ENCODE data around the gene GIT1. TPM values are rescaled to one million over a fixed set of nuclear protein-coding genes. Genes with fewer than 3 reads are reported as not detected.

GIT1 gene
- total RNA-seq, 1 donor from 2014 or later: 81.0 TPM

DNA sequence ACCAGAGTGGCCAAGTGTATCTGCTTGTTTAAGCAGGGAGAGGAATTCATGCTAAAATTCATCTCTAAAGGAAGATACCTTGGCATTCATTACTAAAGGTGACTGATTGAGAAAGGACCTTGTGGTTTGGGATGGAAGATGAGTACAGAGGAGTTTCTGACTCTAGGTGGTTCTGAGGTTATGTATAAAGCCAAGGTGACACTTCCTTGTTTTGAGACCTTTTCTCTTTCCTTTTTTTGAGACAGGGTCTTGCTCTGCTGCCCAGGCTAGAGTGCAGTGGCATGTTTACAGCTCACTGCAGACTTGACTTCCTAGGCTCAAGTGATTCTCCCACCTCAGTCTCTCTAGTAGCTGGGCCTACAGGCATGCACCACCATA, 31.7 kb downstream of the GIT1 start:
- H3K9me3 Mint-ChIP-seq: no peaks in the 10 kb centered on the region
- no peak overlapping the region for H3K4me3 Mint-ChIP-seq
- peaks cover 21% of the 10 kb centered on the region for H3K36me3 Mint-ChIP-seq (ENCODE audit: low read depth)
- no peak for DNase-seq (ENCODE audit: low spot score)
- intact Hi-C loops (cut with micrococcal nuclease): no loop called here
- H3K27ac Mint-ChIP-seq: no peak overlapping the region
- no peaks in the 10 kb centered on the region for H3K27me3 Mint-ChIP-seq (ENCODE audit: insufficient read depth)
- H3K4me1 Mint-ChIP-seq (ENCODE audit: low read depth): peaks cover 14% of the 10 kb centered on the region

DNA sequence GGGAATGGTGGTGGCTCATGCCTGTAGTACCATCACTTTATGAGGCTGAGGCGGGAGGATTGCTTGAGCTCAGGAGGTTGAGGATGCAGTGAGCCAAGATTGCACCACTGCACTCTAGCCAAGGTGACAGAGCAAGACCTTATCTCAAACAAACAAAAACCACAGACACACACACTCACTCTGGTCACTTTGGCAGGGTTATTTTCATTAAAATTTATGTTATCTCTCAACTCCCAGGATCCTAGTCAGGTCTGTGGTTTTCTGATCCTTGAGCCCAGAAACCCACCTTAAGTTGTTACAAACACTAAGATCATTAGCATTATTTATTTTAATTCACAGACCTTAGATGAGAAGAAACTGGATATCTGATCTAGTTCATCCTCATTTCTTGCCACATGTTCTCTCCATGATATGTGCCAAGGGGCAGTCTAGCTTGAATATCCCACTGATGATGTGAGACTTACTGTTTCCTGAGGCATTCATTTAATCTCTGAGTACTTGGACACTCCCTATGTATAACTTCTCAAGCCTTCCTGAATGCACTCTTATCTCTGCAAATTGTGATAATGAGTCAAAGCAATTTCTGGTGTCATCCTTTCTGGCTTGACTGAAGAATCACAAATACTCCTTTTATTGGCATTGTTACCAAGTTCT, 32.2 kb downstream of the GIT1 start:
- Mint-ChIP-seq H3K27ac (peak overlapping the region; percentile 26), H3K36me3 (ENCODE audit: low read depth) (peaks cover 18% of the 10 kb centered on the region), H3K9me3 (no peaks in the 10 kb centered on the region), H3K4me1 (ENCODE audit: low read depth) (peaks cover 14% of the 10 kb centered on the region), H3K4me3 (no peak overlapping the region), H3K27me3 (ENCODE audit: insufficient read depth) (no peaks in the 10 kb centered on the region)
- intact Hi-C loops (cut with micrococcal nuclease): no loop called here
- DNase-seq (ENCODE audit: low spot score): no peak

DNA sequence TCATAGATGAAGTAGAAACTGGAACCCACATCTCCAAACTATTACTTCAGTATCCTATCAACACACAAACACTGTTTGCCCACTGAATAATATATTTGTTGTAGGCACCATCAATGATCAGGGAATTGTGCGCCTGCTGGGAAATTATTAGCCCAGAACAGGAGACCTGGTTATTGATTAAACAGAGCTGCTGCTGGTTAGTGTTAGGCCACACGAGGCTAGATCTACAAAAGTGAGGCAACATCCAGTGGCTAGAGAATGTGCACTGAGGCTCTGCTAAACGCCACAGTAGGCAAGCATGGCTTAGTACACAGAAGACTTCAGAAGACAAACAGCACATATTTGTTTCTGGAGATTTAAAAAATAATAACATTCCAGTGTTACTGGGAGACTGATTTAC, 33.6 kb downstream of the GIT1 start:
- intact Hi-C loops (cut with micrococcal nuclease): no loop called here
- H3K9me3 Mint-ChIP-seq: no peaks in the 10 kb centered on the region

DNA sequence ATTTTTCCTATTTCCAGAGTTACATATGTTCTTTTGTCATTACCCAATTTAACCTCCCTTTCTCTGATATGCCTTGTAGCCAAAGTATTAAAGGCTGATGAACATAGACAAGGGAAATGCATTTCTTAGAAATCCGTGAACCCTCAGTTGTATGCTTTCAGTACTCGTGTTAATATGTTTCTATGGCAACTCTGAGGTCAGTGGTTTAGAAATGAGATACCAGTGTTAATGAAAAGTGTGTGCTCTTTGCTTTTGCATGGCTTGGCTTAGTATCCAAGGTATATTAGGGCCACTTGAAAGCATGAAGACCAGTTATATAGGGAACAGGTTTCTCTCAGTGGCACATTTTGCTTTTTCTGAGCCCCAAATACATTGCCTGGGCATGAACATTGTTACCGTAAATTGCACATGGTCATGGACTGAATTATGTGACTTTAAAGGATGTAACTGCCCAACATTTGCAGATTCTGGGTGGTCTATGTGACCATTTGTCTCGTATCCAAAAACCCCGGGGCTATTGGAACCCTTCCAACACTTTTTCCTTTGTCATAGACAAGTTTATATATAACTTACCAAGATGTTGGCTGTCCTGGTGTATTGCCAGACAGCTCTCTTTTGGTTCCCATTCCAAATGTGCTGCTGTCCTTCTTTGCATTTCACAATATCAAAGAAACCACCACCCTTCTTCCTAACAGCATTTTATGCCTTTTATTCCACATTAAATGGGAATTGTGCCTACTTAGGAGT, 40.1 kb downstream of the GIT1 start:
- Mint-ChIP-seq H3K36me3 (ENCODE audit: low read depth) (peaks cover 9% of the 10 kb centered on the region), H3K4me1 (ENCODE audit: low read depth) (peaks cover 5% of the 10 kb centered on the region), H3K4me3 (no peak overlapping the region), H3K9me3 (no peaks in the 10 kb centered on the region), H3K27me3 (ENCODE audit: insufficient read depth) (no peaks in the 10 kb centered on the region), H3K27ac (no peak overlapping the region)
- intact Hi-C loops (cut with micrococcal nuclease): no loop called here
- DNase-seq (ENCODE audit: low spot score): no peak

More for the DNA sequence above, 33.6 kb downstream of the GIT1 start:
- Mint-ChIP-seq H3K27me3 (ENCODE audit: insufficient read depth) (no peaks in the 10 kb centered on the region), H3K36me3 (ENCODE audit: low read depth) (peaks cover 9% of the 10 kb centered on the region), H3K4me3 (no peak overlapping the region), H3K27ac (no peak overlapping the region), H3K4me1 (ENCODE audit: low read depth) (peaks cover 14% of the 10 kb centered on the region)
- DNase-seq (ENCODE audit: low spot score): no peak

DNA sequence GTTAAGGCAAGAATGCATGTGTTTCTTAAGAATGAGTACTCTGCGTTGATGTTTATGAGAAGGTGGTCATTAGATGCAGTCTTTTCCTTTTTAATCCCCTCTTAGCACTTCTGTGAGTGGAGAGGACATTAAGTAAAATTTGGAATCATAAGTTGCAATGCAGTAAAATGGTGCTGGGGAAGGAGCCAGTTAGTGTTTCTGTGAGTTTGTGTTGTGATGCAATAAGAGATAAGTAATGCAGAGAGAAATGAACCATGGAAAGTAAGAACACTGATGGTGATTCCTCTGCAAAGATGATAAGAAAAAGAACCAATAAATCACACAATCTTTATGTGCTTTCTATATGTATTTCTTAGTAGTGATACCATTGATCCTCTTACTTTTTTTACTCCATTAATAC, 42.6 kb downstream of the GIT1 start:
- Mint-ChIP-seq H3K27ac (no peak overlapping the region), H3K4me1 (ENCODE audit: low read depth) (peaks cover 5% of the 10 kb centered on the region)

DNA sequence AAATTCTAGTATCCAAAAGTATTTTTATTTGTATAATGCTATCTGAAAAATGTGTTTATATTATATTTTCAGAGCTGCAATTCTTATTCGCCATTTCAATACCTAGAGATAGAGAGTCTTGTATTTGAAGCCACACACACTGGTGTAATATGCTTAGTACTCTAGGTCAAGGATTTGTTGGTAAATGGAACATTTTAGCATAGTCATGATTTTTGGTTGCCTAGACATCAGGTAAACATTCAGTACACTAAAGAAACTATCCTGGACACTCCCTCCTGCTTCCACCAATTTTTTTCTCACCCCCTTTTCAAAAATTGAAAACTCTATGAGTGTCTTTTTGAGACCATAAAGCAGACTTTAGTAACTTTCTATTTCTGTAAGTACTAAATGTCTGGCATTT, 43.4 kb downstream of the GIT1 start:
- Mint-ChIP-seq H3K4me1 (ENCODE audit: low read depth) (peaks cover 5% of the 10 kb centered on the region), H3K27me3 (ENCODE audit: insufficient read depth) (no peaks in the 10 kb centered on the region), H3K27ac (no peak overlapping the region), H3K36me3 (ENCODE audit: low read depth) (peaks cover 22% of the 10 kb centered on the region), H3K4me3 (no peak overlapping the region), H3K9me3 (no peaks in the 10 kb centered on the region)
- no peak for DNase-seq (ENCODE audit: low spot score)
- intact Hi-C loops (cut with micrococcal nuclease): no loop called here

More for the DNA sequence above, 42.6 kb downstream of the GIT1 start:
- H3K27me3 Mint-ChIP-seq (ENCODE audit: insufficient read depth): no peaks in the 10 kb centered on the region
- no peak for DNase-seq (ENCODE audit: low spot score)
- intact Hi-C loops (cut with micrococcal nuclease): no loop called here
- no peaks in the 10 kb centered on the region for H3K9me3 Mint-ChIP-seq
- peaks cover 22% of the 10 kb centered on the region for H3K36me3 Mint-ChIP-seq (ENCODE audit: low read depth)
- H3K4me3 Mint-ChIP-seq: no peak overlapping the region

DNA sequence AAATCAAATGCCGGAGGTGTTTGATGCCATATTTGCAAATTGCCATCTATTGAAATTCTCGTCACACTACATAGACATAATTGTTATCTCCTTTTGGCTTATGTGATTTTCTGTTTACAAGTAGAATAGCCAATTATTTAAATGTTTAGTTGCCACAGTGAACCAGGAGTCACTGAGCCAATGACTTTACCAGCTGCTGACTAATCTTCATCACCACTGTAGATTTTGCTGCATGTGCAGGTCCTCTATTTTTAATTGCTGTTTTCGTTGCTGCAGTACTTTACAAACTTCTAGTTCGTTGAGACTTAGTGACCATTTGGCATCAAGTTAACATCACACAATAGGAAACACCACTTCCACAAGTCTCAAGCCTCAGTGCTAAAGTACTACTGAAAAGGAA, 45.4 kb downstream of the GIT1 start:
- H3K27me3 Mint-ChIP-seq (ENCODE audit: insufficient read depth): no peaks in the 10 kb centered on the region
- peaks cover 5% of the 10 kb centered on the region for H3K4me1 Mint-ChIP-seq (ENCODE audit: low read depth)
- H3K27ac Mint-ChIP-seq: no peak overlapping the region
- intact Hi-C loops (cut with micrococcal nuclease): no loop called here
- H3K36me3 Mint-ChIP-seq (ENCODE audit: low read depth): peaks cover 25% of the 10 kb centered on the region
- no peak overlapping the region for H3K4me3 Mint-ChIP-seq
- no peaks in the 10 kb centered on the region for H3K9me3 Mint-ChIP-seq
- DNase-seq (ENCODE audit: low spot score): no peak

DNA sequence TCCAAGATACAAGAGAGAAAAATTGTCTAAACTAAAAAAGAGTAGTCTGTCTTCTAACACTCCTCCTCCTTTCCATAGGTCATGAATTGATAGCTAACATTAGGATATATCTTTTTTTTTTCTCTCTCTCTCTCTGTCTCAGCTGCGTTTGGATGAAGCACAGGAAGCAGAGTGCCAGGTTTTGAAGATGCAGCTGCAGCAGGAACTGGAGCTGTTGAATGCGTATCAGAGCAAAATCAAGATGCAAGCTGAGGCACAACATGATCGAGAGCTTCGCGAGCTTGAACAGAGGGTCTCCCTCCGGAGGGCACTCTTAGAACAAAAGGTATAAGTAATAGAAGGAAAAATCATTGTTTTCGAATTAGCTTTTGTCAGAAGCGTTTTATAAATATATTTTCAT, 55.5 kb downstream of the GIT1 start:
- intact Hi-C loops (cut with micrococcal nuclease): no loop called here
- no peaks in the 10 kb centered on the region for H3K4me1 Mint-ChIP-seq (ENCODE audit: low read depth)
- H3K36me3 Mint-ChIP-seq (ENCODE audit: low read depth): peaks cover 24% of the 10 kb centered on the region
- no peak overlapping the region for H3K27ac Mint-ChIP-seq
- no peak for DNase-seq (ENCODE audit: low spot score)
- H3K4me3 Mint-ChIP-seq: no peak overlapping the region
- no peaks in the 10 kb centered on the region for H3K27me3 Mint-ChIP-seq (ENCODE audit: insufficient read depth)
- no peaks in the 10 kb centered on the region for H3K9me3 Mint-ChIP-seq

DNA sequence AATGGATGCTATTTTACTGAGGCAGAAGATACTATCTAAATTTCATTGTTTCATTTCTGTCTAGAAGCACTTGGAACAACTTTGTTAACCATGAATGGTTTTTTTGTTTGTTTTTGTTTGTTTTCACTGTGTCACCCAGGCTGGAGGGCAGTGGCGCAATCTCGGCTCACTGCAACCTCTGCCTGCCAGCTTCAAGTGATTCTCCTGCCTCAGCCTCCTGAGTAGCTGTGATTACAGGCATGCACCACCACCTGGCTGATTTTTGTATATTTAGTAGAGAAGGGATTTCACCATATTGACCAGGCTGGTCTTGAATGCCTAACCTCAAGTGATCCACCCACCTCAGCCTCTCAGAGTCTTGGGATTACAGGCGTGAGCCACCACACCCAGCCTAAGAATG, 63.1 kb downstream of the GIT1 start:
- Mint-ChIP-seq H3K4me1 (ENCODE audit: low read depth) (no peaks in the 10 kb centered on the region), H3K27ac (no peak overlapping the region), H3K36me3 (ENCODE audit: low read depth) (peaks cover 16% of the 10 kb centered on the region), H3K4me3 (no peak overlapping the region), H3K9me3 (no peaks in the 10 kb centered on the region), H3K27me3 (ENCODE audit: insufficient read depth) (no peaks in the 10 kb centered on the region)
- intact Hi-C loops (cut with micrococcal nuclease): no loop called here
- DNase-seq (ENCODE audit: low spot score): no peak

DNA sequence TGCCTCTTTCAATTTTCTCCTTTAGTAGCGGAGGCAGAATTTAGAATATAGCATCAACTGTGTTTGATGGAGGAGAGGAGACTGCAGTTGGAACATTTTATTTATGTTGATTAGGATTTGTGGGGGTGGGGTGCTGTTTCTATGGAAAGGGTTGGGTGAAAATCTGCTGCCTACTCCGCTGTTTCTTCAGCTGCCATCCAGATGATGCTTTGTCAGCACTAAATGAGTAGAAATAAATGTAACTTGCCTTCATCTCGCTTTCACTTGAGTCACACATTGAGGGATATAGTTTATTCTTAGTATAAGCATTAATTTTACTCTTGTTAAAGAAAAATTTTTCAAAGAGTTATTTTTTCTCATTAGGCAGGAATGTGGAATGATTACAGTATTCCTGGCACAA, 64.8 kb downstream of the GIT1 start:
- no peak overlapping the region for H3K4me3 Mint-ChIP-seq
- H3K27ac Mint-ChIP-seq: no peak overlapping the region
- H3K4me1 Mint-ChIP-seq (ENCODE audit: low read depth): no peaks in the 10 kb centered on the region
- no peak for DNase-seq (ENCODE audit: low spot score)
- no peaks in the 10 kb centered on the region for H3K9me3 Mint-ChIP-seq
- intact Hi-C loops (cut with micrococcal nuclease): no loop called here
- peaks cover 18% of the 10 kb centered on the region for H3K36me3 Mint-ChIP-seq (ENCODE audit: low read depth)
- H3K27me3 Mint-ChIP-seq (ENCODE audit: insufficient read depth): no peaks in the 10 kb centered on the region

Other genes starting within 250 kb of the GIT1 start
- gene TAOK1, start 199.3 kb downstream of the GIT1 start, total RNA-seq: 45.9 and 46.9 TPM in 2 replicates
- 18.5 and 19.5 TPM in 2 replicates for gene ABHD15, start 22.6 kb downstream of the GIT1 start, total RNA-seq
- gene TP53I13, start 20.9 kb downstream of the GIT1 start, total RNA-seq: 67.4 and 71.8 TPM in 2 replicates
- gene ANKRD13B, start 3.5 kb upstream of the GIT1 start, total RNA-seq: 45.8 and 46.2 TPM in 2 replicates
- 5.1 and 6.4 TPM in 2 replicates for gene CORO6, start 33.3 kb upstream of the GIT1 start, total RNA-seq

Data from activated T-helper 1 cell treated with anti-CD3 and anti-CD28 coated beads, Interleukin-12 subunit alpha, Interleukin-12 subunit beta, Interleukin-2, Interleukin-4 antibody, amounts not matched to agents 30 ng/mL and 10 ng/mL and 1 ng/mL, durations not matched to agents 14 hours and 24 hours and 36 hours (primary cell).